ENCODE measurements around the gene CTAG1B.
"Not testable (repeated sequence)": the region's sequence is repeated elsewhere in the genome, so short reads cannot be mapped to it uniquely, and the experiment has no call there.

DNA sequence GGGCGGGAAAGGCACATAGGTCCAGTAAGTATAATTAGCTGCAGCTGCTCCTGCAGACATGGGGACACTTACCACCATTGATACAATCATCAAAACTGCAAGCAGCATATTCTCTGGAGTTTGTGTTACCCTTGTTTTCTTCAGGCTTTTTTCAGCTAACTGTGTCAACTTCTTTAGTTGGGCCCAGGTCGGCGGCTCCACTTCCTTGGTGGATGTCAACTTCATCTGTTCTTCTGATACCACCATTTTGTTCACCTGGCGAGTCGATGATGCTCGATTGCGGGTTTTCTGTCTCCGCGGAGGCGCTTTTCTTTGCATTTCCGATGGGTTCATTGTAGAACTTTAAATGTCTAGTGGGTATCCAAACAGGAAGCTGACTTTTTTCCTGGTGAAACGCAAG lies 7.9 kb downstream of the CTAG1B start:
- TF ChIP-seq TAF1, POLR2A, POLR2AphosphoS5, POU2F2, SPI1 (IDR thresholded peaks at IDR 0.05; ENCODE audit: low read depth, low read length): not testable (repeated sequence)

Measured in GM12891 (cell line).